Cardiac muscle cell (in vitro differentiated cells and primary cell): ENCODE results near the gene PFDN1. TPM values are rescaled to one million over a fixed set of nuclear protein-coding genes. Genes with fewer than 3 reads are reported as not detected.
A peak's percentile ranks its signal among the peaks of the same experiment; 100 is the strongest.

Experiments
- DNase-seq, 2 donors: peaks; one replicate each; pipeline versions ENCODE4 v3.0.0 to v3.0.0-alpha.2; 2010 to 2017; ENCODE audit warnings: low read depth in 1 of 2, low spot score in 1 of 2
- H3K27ac ChIP-seq: fragments of 200-600 bp; sonication (generic); 2 replicates; pipeline ENCODE4 v1.5.1; 2016
- H3K27me3 ChIP-seq: fragments of 200-600 bp; sonication (generic); 2 replicates; pipeline ENCODE4 v1.6.0; 2016; ENCODE audit warnings: control low read depth
- H3K36me3 ChIP-seq: fragments of 200-600 bp; sonication (generic); 2 replicates; pipeline ENCODE4 v1.5.1; 2016; ENCODE audit warnings: control low read depth
- H3K4me1 ChIP-seq: fragments of 200-600 bp; sonication (generic); 2 replicates; pipeline ENCODE4 v1.8.1; 2017; ENCODE audit warnings: low read depth, mild to moderate bottlenecking, mixed run types
- H3K4me3 ChIP-seq: fragments of 200-600 bp; sonication (generic); 2 replicates; pipeline ENCODE4 v1.5.1; 2016; ENCODE audit warnings: mild to moderate bottlenecking
- H3K9me3 ChIP-seq: fragments of 200-600 bp; sonication (generic); 2 replicates; pipeline ENCODE4 v1.5.1; 2017; ENCODE audit warnings: low read depth, mild to moderate bottlenecking, control low read depth
- CTCF ChIP-seq: IDR thresholded peaks from 2 replicates; pipeline ENCODE4 v1.5.1; 2012; ENCODE audit warnings: low read depth, mild to moderate bottlenecking, low read length
- polyA plus RNA-seq: library from polyadenylated mRNA; unstranded; fragments of >200 nt; fragmentation: Nextera tagmentation; extraction: Ambion mirVana; gene quantifications from 2 replicates; pipeline ENCODE4 v1.2.1, GENCODE V29; 2016
- total RNA-seq: library from RNA; depleted of rRNA; stranded (reverse); fragments of >200 nt; gene quantifications from 2 replicates; pipeline ENCODE4 v1.2.3, GENCODE V29; 2016

Gene PFDN1
- total and polyA plus RNA-seq, 2 experiments from 2014 or later = 129 to 139 TPM

DNA sequence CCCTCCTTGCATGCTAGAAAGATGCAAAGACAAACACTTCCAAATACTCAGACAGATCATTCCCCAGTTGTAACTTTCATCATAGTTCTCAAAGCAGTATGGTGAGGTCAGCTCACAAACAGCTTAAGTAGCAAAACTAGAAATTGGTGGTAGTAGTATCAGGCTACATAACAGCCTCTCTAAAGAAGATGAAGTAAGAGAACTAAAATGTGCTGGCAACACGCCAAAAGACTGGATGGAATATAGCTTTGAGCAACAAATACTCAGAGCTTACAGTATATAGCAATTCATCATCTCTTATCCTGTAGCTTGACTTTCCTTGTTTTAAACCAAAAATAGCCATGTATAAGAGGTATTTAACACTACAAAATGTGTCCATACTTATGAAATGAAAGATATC lies 7.5 kb downstream of the PFDN1 start:
- no peaks in the 10 kb centered on the region for H3K9me3 ChIP-seq
- H3K4me3 ChIP-seq = no peak overlapping the region
- peak; percentile 77 to 95 for DNase-seq
- H3K4me1 ChIP-seq = peaks cover 48% of the 10 kb centered on the region
- no peak overlapping the region for H3K27ac ChIP-seq
- TF ChIP-seq CTCF = no peak
- H3K27me3 ChIP-seq = no peaks in the 10 kb centered on the region
- peaks cover 3% of the 10 kb centered on the region for H3K36me3 ChIP-seq

DNA sequence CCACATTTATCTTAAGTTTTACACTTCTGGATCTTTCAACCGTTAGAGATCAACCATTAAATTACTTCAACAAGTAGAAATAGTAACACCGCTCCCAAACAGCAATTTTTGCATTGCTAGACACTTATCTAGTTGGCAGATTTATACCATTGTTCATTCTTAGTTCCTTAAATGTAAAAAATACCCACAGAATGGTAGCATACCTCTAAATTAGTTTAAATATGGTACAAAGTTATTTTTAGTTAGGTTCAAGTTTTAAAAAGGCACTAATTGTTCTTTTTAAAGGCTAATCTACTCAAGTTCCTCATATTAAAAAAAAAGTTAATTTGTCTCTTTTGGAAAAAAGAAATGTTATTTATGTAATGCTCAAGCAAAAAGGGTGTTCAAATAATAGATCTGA lies 8.1 kb downstream of the PFDN1 start:
- Histone ChIP-seq H3K4me3 (no peak overlapping the region), H3K36me3 (peaks cover 3% of the 10 kb centered on the region), H3K27me3 (no peaks in the 10 kb centered on the region), H3K9me3 (no peaks in the 10 kb centered on the region), H3K27ac (no peak overlapping the region), H3K4me1 (peaks cover 48% of the 10 kb centered on the region)
- no peak for TF ChIP-seq CTCF
- no peak for DNase-seq

- TF ChIP-seq CTCF = no peak
- Histone ChIP-seq H3K36me3 (no peaks in the 10 kb centered on the region), H3K4me3 (no peak overlapping the region), H3K9me3 (no peaks in the 10 kb centered on the region), H3K27ac (no peak overlapping the region), H3K4me1 (peaks cover 46% of the 10 kb centered on the region), H3K27me3 (no peaks in the 10 kb centered on the region)
- DNase-seq = no peak
Observed at GRCh38 chr5:140293849-140294100, 9.1 kb downstream of the PFDN1 start.

GRCh38 chr5:140293091-140293848 lies 9.6 kb downstream of the PFDN1 start:
- H3K27me3 ChIP-seq = no peaks in the 10 kb centered on the region
- peaks cover 41% of the 10 kb centered on the region for H3K4me1 ChIP-seq
- no peaks in the 10 kb centered on the region for H3K36me3 ChIP-seq
- H3K4me3 ChIP-seq = no peak overlapping the region
- no peaks in the 10 kb centered on the region for H3K9me3 ChIP-seq
- peak overlapping the region; percentile 66 for H3K27ac ChIP-seq
- TF ChIP-seq CTCF = no peak
- DNase-seq = peak in 1 of 2 donors; percentile 59

- TF ChIP-seq CTCF = no peak
- Histone ChIP-seq H3K27me3 (no peaks in the 10 kb centered on the region), H3K4me3 (no peak overlapping the region), H3K27ac (peak overlapping the region; percentile 66), H3K4me1 (peaks cover 35% of the 10 kb centered on the region), H3K36me3 (no peaks in the 10 kb centered on the region), H3K9me3 (no peaks in the 10 kb centered on the region)
- DNase-seq = no peak
Observed at GRCh38 chr5:140292212-140293036, 10.5 kb downstream of the PFDN1 start.
